Upper lobe of left lung (tissue), 4 donors: ENCODE measurements around the gene ZC3H7A.

ENCODE experiments used
- CTCF ChIP-seq, 6 experiments: fragments of 450-650 bp in 4 of 6; fragments of 200-600 bp in 2 of 6; sonication (generic) in 2 of 6; IDR thresholded peaks; one replicate each; pipeline ENCODE4 v1.5.1; 2016 to 2019; ENCODE audit warnings: antibody characterized with exemption in 6 of 6
- POLR2AphosphoS5 ChIP-seq, 2 donors: sonication (generic); formaldehyde crosslinking; IDR thresholded peaks; one replicate each; pipeline ENCODE4 v1.5.1; 2017; ENCODE audit warnings: antibody characterized with exemption in 2 of 2

- no peak for TF ChIP-seq POLR2AphosphoS5 (IDR thresholded peaks at IDR 0.05)
- no peak for TF ChIP-seq CTCF (IDR thresholded peaks at IDR 0.05)
Measured at GRCh38 chr16:11835891-11836649, 39.0 kb upstream of the ZC3H7A start.
